Endothelial cell (in vitro differentiated cells): ENCODE measurements around the gene UPF2. TPM values are rescaled to one million over a fixed set of nuclear protein-coding genes. Genes with fewer than 3 reads are reported as not detected.

Experiments
- DNase-seq: peaks from one replicate; pipeline ENCODE4 v3.0.0; 2021; ENCODE audit warnings: low spot score
- H3K27ac Mint-ChIP-seq: one replicate; pipeline ENCODE4 v1.8.0; 2021; ENCODE audit warnings: mixed read lengths, inconsistent platforms; ENCODE audit not compliant: unreplicated experiment
- H3K27me3 Mint-ChIP-seq: one replicate; pipeline ENCODE4 v1.8.0; 2021; ENCODE audit warnings: mild to moderate bottlenecking, moderate library complexity, mixed read lengths, inconsistent platforms; ENCODE audit not compliant: unreplicated experiment
- H3K36me3 Mint-ChIP-seq: one replicate; pipeline ENCODE4 v1.8.0; 2021; ENCODE audit warnings: mild to moderate bottlenecking, low read depth, mixed read lengths, inconsistent platforms; ENCODE audit not compliant: unreplicated experiment
- H3K4me1 Mint-ChIP-seq: one replicate; pipeline ENCODE4 v1.8.0; 2021; ENCODE audit warnings: mild to moderate bottlenecking, mixed read lengths, inconsistent platforms; ENCODE audit not compliant: unreplicated experiment
- H3K4me3 Mint-ChIP-seq: one replicate; pipeline ENCODE4 v1.8.0; 2021; ENCODE audit warnings: mild to moderate bottlenecking, mixed read lengths, inconsistent platforms; ENCODE audit not compliant: unreplicated experiment
- H3K9me3 Mint-ChIP-seq: one replicate; pipeline ENCODE4 v1.8.0; 2021; ENCODE audit warnings: mixed read lengths, inconsistent platforms; ENCODE audit not compliant: unreplicated experiment
- CTCF ChIP-seq: fragments of 200-600 bp; sonication (generic); IDR thresholded peaks from one replicate; pipeline ENCODE4 v1.5.0; 2021; ENCODE audit warnings: antibody characterized with exemption; ENCODE audit not compliant: unreplicated experiment
- total RNA-seq: library from RNA; stranded (reverse); fragmentation: NEBNext Ultra II Directional; extraction: Animal tissue kit (Norgen Biotek cat#: 25700); gene quantifications from one replicate; pipeline ENCODE4 v1.2.1, GENCODE V29; 2021; ENCODE audit not compliant: unreplicated experiment

Gene UPF2
- total RNA-seq, 1 donor from 2014 or later = 21.9 TPM

GRCh38 chr10:11950325-11951018, 92.1 kb downstream of the UPF2 start:
- Mint-ChIP-seq H3K27ac (no peak overlapping the region), H3K4me3 (no peak overlapping the region), H3K9me3 (no peaks in the 10 kb centered on the region), H3K36me3 (peaks cover 19% of the 10 kb centered on the region), H3K27me3 (no peaks in the 10 kb centered on the region), H3K4me1 (peaks cover 5% of the 10 kb centered on the region)
- no peak for DNase-seq
- TF ChIP-seq CTCF = no peak

GRCh38 chr10:11949152-11949551, 93.5 kb downstream of the UPF2 start:
- H3K9me3 Mint-ChIP-seq = no peaks in the 10 kb centered on the region
- no peak for TF ChIP-seq CTCF

GRCh38 chr10:11946652-11947051, 96.0 kb downstream of the UPF2 start:
- Mint-ChIP-seq H3K4me3 (no peak overlapping the region), H3K36me3 (peaks cover 26% of the 10 kb centered on the region), H3K27ac (no peak overlapping the region), H3K4me1 (peaks cover 5% of the 10 kb centered on the region), H3K27me3 (peaks cover 1% of the 10 kb centered on the region), H3K9me3 (no peaks in the 10 kb centered on the region)
- no peak for DNase-seq
- no peak for TF ChIP-seq CTCF

More at GRCh38 chr10:11949152-11949551, 93.5 kb downstream of the UPF2 start:
- Mint-ChIP-seq H3K27me3 (no peaks in the 10 kb centered on the region), H3K4me3 (peak overlapping the region; percentile 3), H3K36me3 (peaks cover 19% of the 10 kb centered on the region), H3K4me1 (peaks cover 5% of the 10 kb centered on the region), H3K27ac (peak overlapping the region; percentile 16)
- no peak for DNase-seq

GRCh38 chr10:11936389-11937152, 106.0 kb downstream of the UPF2 start:
- no peak for DNase-seq
- no peak overlapping the region for H3K27ac Mint-ChIP-seq
- no peak for TF ChIP-seq CTCF
- H3K27me3 Mint-ChIP-seq = no peaks in the 10 kb centered on the region
- H3K4me1 Mint-ChIP-seq = peaks cover 6% of the 10 kb centered on the region
- H3K4me3 Mint-ChIP-seq = peak overlapping the region; percentile 49
- H3K9me3 Mint-ChIP-seq = no peaks in the 10 kb centered on the region
- H3K36me3 Mint-ChIP-seq = peaks cover 11% of the 10 kb centered on the region

DNA sequence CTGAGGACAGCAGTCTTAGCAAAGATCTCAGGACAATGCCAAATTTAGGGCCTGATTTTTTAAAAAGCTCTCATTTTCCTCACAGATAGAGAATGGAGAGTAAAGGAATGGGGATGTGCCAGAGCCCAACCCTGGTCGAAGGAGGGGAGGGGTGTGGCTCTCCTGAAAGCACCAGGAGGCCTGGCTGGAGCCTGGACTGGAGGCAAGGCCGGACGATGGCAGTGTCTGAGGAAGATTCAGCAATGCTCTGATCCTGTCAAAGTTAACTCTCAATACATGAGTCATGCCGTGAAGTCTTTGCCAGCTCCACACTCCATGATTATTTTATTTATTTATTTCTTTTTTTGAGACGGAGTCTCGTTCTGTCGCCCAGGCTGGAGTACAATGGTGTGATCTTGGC, 108.3 kb downstream of the UPF2 start:
- TF ChIP-seq CTCF = no peak
- peaks cover 6% of the 10 kb centered on the region for H3K4me1 Mint-ChIP-seq
- H3K4me3 Mint-ChIP-seq = no peak overlapping the region
- H3K27ac Mint-ChIP-seq = no peak overlapping the region
- no peaks in the 10 kb centered on the region for H3K9me3 Mint-ChIP-seq
- H3K36me3 Mint-ChIP-seq = peaks cover 24% of the 10 kb centered on the region
- no peaks in the 10 kb centered on the region for H3K27me3 Mint-ChIP-seq
- DNase-seq = no peak
